SHP77 treated with DMSO at 0.1 percent for 48 hours (cell line): ENCODE data around the gene NRTN.
"Not testable (repeated sequence)": the region's sequence is repeated elsewhere in the genome, so short reads cannot be mapped to it uniquely, and the experiment has no call there.

Source experiments
- DNase-seq: peaks from one replicate; lab custom pipeline; 2025; lab: John Stamatoyannopoulos, UW

Gene NRTN

GRCh38 chr19:5867201-5868136 lies 62.6 kb downstream of the NRTN start:
- no peak for DNase-seq

GRCh38 chr19:5870986-5871394 lies 66.1 kb downstream of the NRTN start:
- DNase-seq = no peak

GRCh38 chr19:5873617-5874199 lies 68.8 kb downstream of the NRTN start:
- no peak for DNase-seq

GRCh38 chr19:5874496-5874895 lies 69.6 kb downstream of the NRTN start:
- DNase-seq = not testable (repeated sequence)

- no peak for DNase-seq
Measured at GRCh38 chr19:5877427-5877826, 72.6 kb downstream of the NRTN start.

- DNase-seq = no peak
Measured at GRCh38 chr19:5877882-5878281, 73.0 kb downstream of the NRTN start.
